ENCODE results near the gene RGS9. TPM values are rescaled to one million over a fixed set of nuclear protein-coding genes. Genes with fewer than 3 reads are reported as not detected.

The RGS9 gene
- polyA plus RNA-seq, 1 donor: 2.2 TPM

GRCh38 chr17:65181237-65182061 lies 44.3 kb downstream of the RGS9 start:
- no peak for DNase-seq (ENCODE audit: low read depth)

GRCh38 chr17:65182233-65182632 lies 45.1 kb downstream of the RGS9 start:
- no peak for DNase-seq (ENCODE audit: low read depth)

GRCh38 chr17:65183736-65184135 lies 46.6 kb downstream of the RGS9 start:
- no peak for DNase-seq (ENCODE audit: low read depth)

- no peak for DNase-seq (ENCODE audit: low read depth)
Observed at GRCh38 chr17:65184235-65184959, 47.2 kb downstream of the RGS9 start.

GRCh38 chr17:65185062-65185461 lies 47.9 kb downstream of the RGS9 start:
- no peak for DNase-seq (ENCODE audit: low read depth)

- no peak for DNase-seq (ENCODE audit: low read depth)
Observed at GRCh38 chr17:65185668-65186382, 48.7 kb downstream of the RGS9 start.

- no peak for DNase-seq (ENCODE audit: low read depth)
Observed at GRCh38 chr17:65190467-65191097, 53.4 kb downstream of the RGS9 start.

- no peak for DNase-seq (ENCODE audit: low read depth)
Observed at GRCh38 chr17:65191811-65192740, 54.9 kb downstream of the RGS9 start.

GRCh38 chr17:65193305-65193704 lies 56.1 kb downstream of the RGS9 start:
- DNase-seq (ENCODE audit: low read depth): no peak

GRCh38 chr17:65193716-65194293 lies 56.6 kb downstream of the RGS9 start:
- DNase-seq (ENCODE audit: low read depth): no peak

- no peak for DNase-seq (ENCODE audit: low read depth)
Observed at GRCh38 chr17:65194670-65195334, 57.6 kb downstream of the RGS9 start.

- DNase-seq (ENCODE audit: low read depth): no peak
Observed at GRCh38 chr17:65195716-65196115, 58.5 kb downstream of the RGS9 start.

- DNase-seq (ENCODE audit: low read depth): no peak
Observed at GRCh38 chr17:65196617-65197016, 59.4 kb downstream of the RGS9 start.

GRCh38 chr17:65197201-65197600 lies 60.0 kb downstream of the RGS9 start:
- DNase-seq (ENCODE audit: low read depth): no peak

- DNase-seq (ENCODE audit: low read depth): peak; percentile 38
Observed at GRCh38 chr17:65198653-65199382, 61.6 kb downstream of the RGS9 start.

GRCh38 chr17:65201331-65201730 lies 64.2 kb downstream of the RGS9 start:
- no peak for DNase-seq (ENCODE audit: low read depth)

- DNase-seq (ENCODE audit: low read depth): no peak
Observed at GRCh38 chr17:65202844-65203571, 65.8 kb downstream of the RGS9 start.

GRCh38 chr17:65204001-65204400 lies 66.8 kb downstream of the RGS9 start:
- DNase-seq (ENCODE audit: low read depth): no peak

GRCh38 chr17:65205655-65206054 lies 68.5 kb downstream of the RGS9 start:
- DNase-seq (ENCODE audit: low read depth): no peak
